T-helper 2 cell treated with Interferon-gamma antibody and Interleukin-4, amounts not matched to agents 100 ng/mL and 5 ng/mL, for 36 hours (primary cell): Measurements from ENCODE around the gene TPK1. TPM values are rescaled to one million over a fixed set of nuclear protein-coding genes. Genes with fewer than 3 reads are reported as not detected.
"Not testable (repeated sequence)": the region's sequence is repeated elsewhere in the genome, so short reads cannot be mapped to it uniquely, and the experiment has no call there.

Source experiments
- intact Hi-C: fragments of 100-400 bp; cut with micrococcal nuclease; formaldehyde crosslinking; loops from one replicate; pipeline ENCODE4 v1.15.1; 2023
- total RNA-seq: library from RNA; stranded (reverse); gene quantifications from 2 replicates; pipeline ENCODE4 v1.2.3, GENCODE V29; 2022

TPK1 gene
- total RNA-seq, 1 donor from 2014 or later: 16.6 TPM

DNA sequence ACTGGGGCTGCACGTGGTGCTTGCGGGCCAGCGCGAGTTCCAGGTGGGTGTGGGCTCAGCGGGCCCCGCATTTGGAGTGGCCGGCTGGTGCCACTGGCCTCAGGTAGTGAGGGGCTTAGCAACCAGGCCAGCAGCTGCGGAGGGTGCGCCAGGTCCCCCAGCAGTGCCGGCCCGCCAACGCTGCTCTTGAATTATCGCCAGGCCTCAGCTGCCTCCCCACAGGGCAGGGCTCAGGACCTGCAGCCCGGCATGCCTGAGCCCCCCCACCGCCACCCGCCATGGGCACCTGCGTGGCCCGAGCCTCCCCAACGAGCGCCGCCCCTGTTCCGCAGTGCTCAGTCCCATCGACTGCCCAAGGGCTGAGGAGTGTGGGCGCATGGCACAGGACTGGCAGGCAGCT, 185.4 kb downstream of the TPK1 start:
- intact Hi-C loops: no loop called here

DNA sequence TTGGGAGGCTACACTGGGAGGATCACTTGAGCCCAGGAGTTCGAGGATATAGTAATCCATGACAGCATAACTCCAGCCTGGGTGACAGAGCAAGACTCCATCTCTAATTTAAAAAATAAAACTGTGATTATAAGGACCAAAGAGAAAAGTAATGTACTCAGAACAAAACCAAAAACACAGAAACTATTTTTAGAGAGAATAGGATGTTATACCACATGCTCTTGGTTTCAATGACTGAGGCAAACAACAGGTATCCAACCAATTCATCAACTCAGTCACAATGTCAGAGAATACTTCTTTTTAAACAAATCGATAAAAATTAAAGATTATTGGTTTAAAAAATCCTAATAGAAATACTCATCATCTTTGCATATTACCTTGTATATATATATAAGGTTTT, 186.7 kb downstream of the TPK1 start:
- intact Hi-C loops: no loop called here

DNA sequence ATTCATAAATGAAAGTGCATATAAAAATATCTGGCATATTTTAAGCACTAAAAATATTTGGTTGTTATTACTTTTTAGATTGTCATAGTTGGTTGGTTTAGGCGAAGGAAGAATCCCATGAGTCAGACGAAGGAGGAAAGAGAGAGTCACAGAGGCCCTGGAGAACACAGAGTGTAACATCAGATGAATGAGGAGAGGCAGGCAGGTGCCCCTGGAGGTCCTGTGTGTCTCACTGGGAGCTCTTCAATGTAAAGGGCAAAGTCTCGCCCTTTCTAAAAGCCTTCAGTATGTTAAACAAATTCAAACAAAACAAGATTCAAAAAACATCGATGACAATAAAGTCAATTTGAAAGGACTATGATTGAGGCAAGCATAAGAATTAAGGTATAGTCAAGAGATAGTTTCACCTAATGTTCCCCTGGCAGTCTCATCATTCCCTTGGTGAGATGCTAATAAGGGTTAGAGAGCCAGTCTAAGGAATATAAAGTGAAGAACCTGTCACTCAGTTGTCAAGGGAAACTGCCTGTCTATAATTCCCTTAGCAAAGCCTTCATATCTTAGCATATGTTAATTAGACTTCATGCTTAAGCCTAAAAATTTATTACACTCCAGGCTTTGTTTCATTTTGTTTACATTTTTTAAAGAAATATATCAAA, 194.3 kb downstream of the TPK1 start:
- intact Hi-C loops: no loop called here

- intact Hi-C loops: no loop called here
Observed at GRCh38 chr7:144632724-144633123, 203.1 kb downstream of the TPK1 start.

DNA sequence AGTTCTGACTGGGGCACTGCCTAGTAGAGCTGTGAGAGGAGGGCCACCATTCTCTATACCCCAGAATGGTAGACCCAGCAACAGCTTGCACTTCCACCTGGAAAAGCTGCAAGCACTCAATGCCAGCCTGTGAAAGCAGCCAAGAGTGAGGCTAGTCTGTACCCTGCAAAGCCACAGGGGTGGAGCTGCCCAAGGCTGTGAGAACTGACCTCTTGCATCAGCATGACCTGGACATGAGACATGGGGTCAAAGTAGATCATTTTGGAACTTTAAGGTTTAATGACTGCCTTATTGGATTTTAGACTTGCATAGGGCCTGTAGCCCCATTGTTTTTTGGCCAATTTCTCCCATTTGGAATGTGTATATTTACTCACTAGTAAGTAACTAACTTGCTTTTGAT, 206.3 kb downstream of the TPK1 start:
- intact Hi-C loops: no loop called here

DNA sequence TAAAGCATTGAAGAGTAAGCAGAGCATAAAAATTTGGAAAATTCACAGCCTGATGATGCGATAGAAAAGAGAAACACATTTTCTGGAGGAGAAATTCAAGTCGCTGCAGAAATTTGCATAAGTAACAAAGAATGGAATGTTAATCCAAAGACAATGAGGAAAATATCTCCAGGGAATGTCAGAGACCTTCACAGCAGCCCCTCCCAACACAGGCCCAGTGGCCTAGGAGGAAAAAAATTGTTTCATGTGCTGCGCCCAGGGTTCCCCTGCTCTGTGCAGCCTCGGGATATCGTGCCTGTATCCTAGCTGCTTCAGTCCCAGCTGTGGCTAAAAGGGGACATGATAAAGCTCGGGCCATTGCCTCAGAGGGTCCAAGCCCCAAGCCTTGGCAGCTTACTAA, 206.8 kb downstream of the TPK1 start:
- intact Hi-C loops: no loop called here

GRCh38 chr7:144628176-144628575, 207.7 kb downstream of the TPK1 start:
- intact Hi-C loops: no loop called here

GRCh38 chr7:144622745-144623144, 213.1 kb downstream of the TPK1 start:
- intact Hi-C loops: no loop called here

- intact Hi-C loops: no loop called here
Observed at GRCh38 chr7:144606261-144606660, 229.6 kb downstream of the TPK1 start.

DNA sequence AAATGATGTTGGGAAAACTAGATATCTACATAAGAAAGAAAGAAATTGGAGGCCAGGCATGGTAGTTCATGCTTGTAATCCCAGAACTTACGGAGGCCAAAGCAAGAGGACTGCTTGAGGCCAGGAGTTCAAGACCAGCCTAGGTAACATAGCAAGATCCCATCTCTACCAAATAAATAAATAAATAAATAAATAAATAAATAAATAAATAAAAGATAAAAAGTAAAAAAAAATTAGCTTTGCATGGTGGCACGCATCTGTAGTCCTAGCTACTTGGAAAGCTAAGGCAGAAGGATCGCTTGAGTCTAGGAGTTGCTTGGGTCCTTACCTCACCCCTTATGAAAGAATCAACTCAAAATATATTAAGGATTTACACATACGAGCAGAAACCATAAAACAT, 238.9 kb downstream of the TPK1 start:
- intact Hi-C loops: no loop called here

- intact Hi-C loops: no loop called here
Observed at GRCh38 chr7:144594580-144594979, 241.3 kb downstream of the TPK1 start.

- intact Hi-C loops: no loop called here
Observed at GRCh38 chr7:144588559-144589051, 247.2 kb downstream of the TPK1 start.

GRCh38 chr7:144587701-144588100, 248.2 kb downstream of the TPK1 start:
- intact Hi-C loops: no loop called here

DNA sequence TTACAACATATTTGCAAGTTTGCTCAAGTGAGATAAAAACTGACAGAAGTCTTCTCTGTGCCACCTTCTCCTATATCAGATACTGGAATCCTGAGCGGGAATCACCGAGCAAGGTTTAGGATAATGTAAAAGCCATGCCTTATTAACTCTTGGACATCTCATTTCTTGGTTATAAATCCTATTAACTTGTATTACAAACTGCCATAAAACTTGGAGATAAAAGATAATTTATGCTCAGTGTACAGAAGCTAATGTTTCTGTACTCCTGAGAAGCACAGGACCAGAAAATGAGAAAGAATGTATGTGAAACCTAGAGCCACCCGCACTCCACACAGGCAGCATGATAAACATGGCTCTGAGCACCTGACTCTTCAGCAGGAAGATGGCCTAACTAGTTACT, 251.1 kb downstream of the TPK1 start:
- intact Hi-C loops: no loop called here

DNA sequence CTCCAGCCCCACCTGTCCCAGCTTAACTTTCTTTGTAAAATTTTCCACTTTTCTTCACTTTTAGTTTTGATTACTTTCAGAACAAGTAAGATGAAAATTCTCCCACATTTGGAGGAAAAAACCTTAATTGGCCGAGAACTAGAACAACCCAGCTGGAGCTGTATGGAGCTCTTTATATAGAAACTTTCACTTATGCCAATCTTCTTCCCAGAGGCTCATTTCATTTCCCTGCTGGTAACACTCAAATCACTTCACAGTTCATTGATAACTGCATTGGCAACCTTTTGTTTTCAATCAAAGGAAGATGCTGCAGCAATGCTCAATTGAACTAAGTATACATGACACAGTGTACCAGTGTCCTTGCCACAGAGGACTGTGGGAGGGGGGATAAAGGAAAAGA, 256.2 kb downstream of the TPK1 start:
- intact Hi-C loops: no loop called here

DNA sequence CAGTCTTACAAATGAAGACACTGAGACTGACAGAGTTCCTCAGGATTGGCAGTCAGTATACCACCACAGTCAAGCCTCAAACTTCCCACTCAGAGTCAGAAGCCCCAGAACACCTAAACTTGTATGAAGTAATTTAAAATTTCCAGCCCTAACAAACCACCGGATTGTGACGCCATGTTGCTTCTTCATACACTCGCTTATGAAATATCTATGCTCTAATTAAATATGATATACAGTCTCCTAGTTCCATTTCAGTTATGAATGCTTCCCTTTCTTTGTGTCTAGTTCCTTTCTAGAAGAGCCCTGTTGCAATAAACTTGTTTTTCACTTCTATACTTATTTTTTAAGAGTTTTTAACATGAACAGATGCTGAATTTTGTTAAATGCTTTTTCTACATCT, 260.4 kb downstream of the TPK1 start:
- intact Hi-C loops: no loop called here

DNA sequence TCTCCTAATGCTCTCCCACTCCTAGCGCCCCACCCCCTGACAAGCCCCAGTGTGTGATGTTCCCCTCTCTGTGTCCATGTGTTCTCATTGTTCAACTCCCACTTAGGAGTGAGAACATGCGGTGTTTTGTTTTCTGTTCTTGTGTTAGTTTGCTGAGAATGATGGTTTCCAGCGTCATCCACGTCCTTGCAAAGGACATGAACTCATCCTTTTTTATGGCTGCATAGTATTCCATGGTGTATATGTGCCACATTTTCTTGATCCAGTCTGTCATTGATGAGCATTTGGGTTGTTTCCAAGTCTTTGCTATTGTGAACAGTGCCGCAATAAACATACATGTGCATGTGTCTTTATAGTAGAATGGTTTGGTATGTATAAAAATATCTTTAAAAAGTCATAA, 261.1 kb downstream of the TPK1 start:
- intact Hi-C loops: not testable (repeated sequence)

- intact Hi-C loops: no loop called here
Observed at GRCh38 chr7:144568233-144568632, 267.6 kb downstream of the TPK1 start.

DNA sequence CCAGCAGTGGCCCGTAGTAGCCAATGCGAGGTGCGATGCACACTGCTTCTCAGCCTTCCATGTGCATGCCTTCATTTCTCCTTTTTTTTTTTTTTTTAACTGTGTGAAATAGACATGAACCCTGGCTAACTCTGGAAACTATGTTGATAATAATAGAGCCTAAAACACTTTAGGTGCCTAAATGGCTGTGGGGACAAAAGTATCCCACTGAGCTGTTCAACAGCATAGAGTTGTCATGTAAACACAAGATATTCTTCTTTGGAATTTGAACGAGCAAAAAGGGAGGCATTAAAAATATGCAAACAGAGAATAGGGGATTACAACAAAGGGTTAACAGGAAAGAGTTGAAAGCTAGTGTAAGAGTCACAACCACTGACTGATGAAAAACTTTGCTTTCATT, 270.3 kb downstream of the TPK1 start:
- intact Hi-C loops: no loop called here

DNA sequence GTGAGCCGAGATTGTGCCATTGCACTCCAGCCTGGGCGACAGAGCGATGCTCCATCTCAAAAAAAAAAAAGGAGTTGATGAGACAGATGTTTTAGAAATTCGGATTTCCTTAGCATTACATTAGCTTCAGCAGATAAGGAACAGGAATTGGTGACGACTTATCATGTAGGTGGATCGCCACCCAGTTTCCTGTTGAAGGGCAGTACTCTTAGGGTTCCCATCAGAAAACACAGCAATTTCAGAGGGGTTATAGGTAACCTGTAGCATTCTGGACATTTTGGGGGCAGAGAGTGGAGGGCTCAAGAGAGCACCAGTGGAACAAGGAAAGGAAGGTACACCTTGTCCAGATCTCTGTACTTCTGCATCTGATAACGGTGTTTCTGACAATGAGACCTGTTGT, 286.0 kb downstream of the TPK1 start:
- intact Hi-C loops: no loop called here

DNA sequence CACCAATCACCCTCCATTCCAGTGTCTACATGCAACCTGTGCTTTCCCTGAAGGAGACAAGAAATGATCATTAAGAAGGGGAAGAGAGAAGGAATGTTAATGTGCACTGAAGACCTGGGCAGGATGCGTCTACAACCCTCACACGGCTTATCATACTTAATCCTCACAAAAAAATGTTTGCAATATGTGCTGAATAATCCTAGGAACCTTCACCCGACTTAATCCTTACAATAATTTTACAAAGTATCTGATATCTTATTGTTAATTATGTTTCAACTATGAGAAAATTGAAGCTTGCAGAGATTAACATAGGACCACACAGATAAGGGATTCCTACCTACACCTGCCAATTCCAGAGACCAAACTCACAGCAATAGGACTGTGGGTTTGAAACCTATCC, 287.3 kb downstream of the TPK1 start:
- intact Hi-C loops: no loop called here

DNA sequence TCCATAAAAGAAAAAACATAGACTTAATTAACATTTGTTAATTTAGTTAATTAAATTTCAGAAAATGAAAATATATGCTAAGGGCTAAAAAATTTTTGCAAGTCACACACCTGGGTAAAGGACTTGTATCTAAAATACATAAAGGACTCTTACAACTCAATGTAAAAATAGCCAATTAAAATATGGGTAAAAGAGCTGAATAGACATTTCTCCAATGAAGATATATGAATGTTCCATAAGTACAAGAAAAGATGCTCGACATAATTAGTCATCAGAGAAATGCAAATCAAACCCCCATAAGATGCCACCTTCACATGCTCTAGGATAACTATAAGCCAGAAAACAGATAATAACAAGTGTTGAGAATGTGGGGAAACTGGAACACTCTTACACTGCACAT, 288.0 kb downstream of the TPK1 start:
- intact Hi-C loops: no loop called here

DNA sequence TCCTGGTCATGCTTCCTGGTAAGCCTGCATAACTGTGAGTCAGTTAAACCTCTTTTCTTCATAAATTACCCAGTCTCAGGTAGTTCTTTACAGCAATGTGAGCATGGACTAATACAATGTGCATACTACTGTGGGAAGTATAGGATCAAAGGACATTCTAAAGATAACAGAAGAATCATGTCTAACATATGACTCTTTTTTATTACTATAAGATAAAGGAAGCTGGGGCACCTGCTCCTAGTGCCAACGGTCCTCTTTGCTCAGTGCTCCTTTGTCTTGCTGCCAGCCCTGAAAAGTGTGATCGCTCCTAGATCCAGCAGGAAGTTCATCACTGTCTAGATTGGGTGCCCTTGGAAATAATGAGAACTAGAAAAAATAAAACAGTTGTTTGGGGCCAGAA, 289.1 kb downstream of the TPK1 start:
- intact Hi-C loops: no loop called here

DNA sequence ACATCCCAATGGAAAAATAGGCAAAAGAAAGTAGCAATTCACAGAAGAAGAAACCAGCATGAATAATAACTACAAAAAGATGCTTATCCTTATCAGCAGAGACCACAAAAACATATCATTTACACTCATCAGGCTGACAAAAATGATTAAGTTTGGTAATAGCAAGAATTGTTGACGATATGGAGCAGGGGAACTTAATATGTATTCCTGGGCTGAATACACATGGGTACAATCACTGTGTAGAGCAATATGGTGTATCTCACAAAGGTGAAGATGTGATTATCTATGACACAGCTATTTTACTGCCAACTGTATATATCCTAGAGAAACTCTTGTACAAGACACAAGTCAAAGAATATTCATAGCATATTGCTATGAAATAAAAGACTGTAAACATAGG, 290.5 kb downstream of the TPK1 start:
- intact Hi-C loops: no loop called here
